ENCODE data around the gene LZTS2. TPM values are rescaled to one million over a fixed set of nuclear protein-coding genes. Genes with fewer than 3 reads are reported as not detected.
A peak's percentile ranks its signal among the peaks of the same experiment; 100 is the strongest.

Gene LZTS2
- total RNA-seq, 1 experiment from 2014 or later = 49.1 TPM

- Histone ChIP-seq H3K36me3 (ENCODE audit: insufficient read depth, low read length, poor library complexity, severe bottlenecking) (no peaks in the 10 kb centered on the region), H3K9me3 (ENCODE audit: low read depth, low read length, poor library complexity, severe bottlenecking) (no peaks in the 10 kb centered on the region), H3K4me1 (ENCODE audit: insufficient read depth, low read length, poor library complexity, severe bottlenecking) (peaks cover 7% of the 10 kb centered on the region), H3K27ac (ENCODE audit: low read depth, low read length, poor library complexity, severe bottlenecking) (no peak overlapping the region), H3K4me3 (ENCODE audit: low read depth, low read length, poor library complexity, severe bottlenecking) (no peak overlapping the region), H3K27me3 (replicated peaks; ENCODE audit: insufficient read depth, low read depth, low read length, poor library complexity) (no peaks in the 10 kb centered on the region)
- TF ChIP-seq CTCF (conservative IDR thresholded peaks at IDR 0.05; ENCODE audit: low read depth, low read length) = peak; percentile 92
- no peak for TF ChIP-seq EZH2 (IDR thresholded peaks at IDR 0.05; ENCODE audit: borderline replicate concordance, low read depth, low read length, poor library complexity, severe bottlenecking)
- intact Hi-C loops (cut with micrococcal nuclease; ENCODE audit: unreplicated experiment) = loop anchor here (1.0 kb wide), 1 partner anchor 45 kb away; the partner anchor contains the start of gene SEMA4G
- no TSS peak for BruUV-seq (replicated peaks)
- POLR2A ChIA-PET (ENCODE audit: low non-redundant PET) = interaction anchor here (0.6 kb wide), 1 partner anchor 188 kb away, joined by 3 read pairs; no protein-coding TSS in a partner anchor
- CTCF ChIA-PET = interaction anchor here (0.5 to 2.2 kb wide), 20 partner anchors 10 to 1182 kb away, joined by 3 to 23 read pairs (median 4); partner anchors contain the start of genes LZTS2, PDZD7, SEMA4G and SFXN3
- DNase-seq (ENCODE audit: low spot score) = peak; percentile 83
These were observed 14.7 kb downstream of the LZTS2 start for GRCh38 chr10:101014230-101014884.

DNA sequence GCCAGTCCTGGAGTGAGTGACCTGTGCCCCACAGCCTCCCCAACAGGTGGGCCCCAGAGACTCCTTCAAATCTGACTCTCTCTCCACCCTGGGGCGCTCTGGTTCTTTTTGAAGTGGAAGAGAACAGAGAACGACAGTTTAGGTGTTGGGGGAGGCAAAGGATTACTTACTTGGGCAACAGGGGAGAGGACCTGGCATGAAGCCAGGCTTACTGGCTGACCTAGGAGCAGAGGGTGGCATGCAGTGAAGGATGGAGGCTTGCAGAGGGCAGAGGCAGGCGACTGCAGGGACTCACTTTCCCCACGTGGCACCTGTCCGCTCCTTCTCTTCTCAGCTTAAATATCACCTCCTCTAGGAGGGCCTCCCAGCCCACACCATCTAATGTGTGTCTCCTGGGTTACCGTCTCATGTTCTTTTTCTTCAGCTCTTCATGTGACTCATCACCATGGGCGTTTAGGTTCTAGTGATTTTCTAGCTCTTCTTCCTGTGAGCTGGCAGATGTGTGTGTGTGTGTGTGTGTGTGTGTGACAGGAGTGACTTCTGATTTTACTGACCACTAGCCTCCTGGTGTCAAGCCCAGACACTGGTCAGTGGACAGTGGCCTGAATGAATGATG lies 15.5 kb downstream of the LZTS2 start:
- ChIA-PET POLR2A (ENCODE audit: low non-redundant PET) (no interaction called here), CTCF (interaction anchor here (0.5 to 2.2 kb wide), 17 partner anchors 10 to 453 kb away, joined by 3 to 23 read pairs (median 4); partner anchors contain the start of genes LZTS2, PDZD7 and SFXN3)
- Histone ChIP-seq H3K27me3 (replicated peaks; ENCODE audit: insufficient read depth, low read depth, low read length, poor library complexity) (no peaks in the 10 kb centered on the region), H3K9me3 (ENCODE audit: low read depth, low read length, poor library complexity, severe bottlenecking) (no peaks in the 10 kb centered on the region), H3K36me3 (ENCODE audit: insufficient read depth, low read length, poor library complexity, severe bottlenecking) (no peaks in the 10 kb centered on the region), H3K27ac (ENCODE audit: low read depth, low read length, poor library complexity, severe bottlenecking) (no peak overlapping the region), H3K4me3 (ENCODE audit: low read depth, low read length, poor library complexity, severe bottlenecking) (no peak overlapping the region), H3K4me1 (ENCODE audit: insufficient read depth, low read length, poor library complexity, severe bottlenecking) (peaks cover 7% of the 10 kb centered on the region)
- no peak for TF ChIP-seq CTCF (conservative IDR thresholded peaks at IDR 0.05; ENCODE audit: low read depth, low read length)
- TF ChIP-seq EZH2 (IDR thresholded peaks at IDR 0.05; ENCODE audit: borderline replicate concordance, low read depth, low read length, poor library complexity, severe bottlenecking) = no peak
- no TSS peak for BruUV-seq (replicated peaks)
- intact Hi-C loops (cut with micrococcal nuclease; ENCODE audit: unreplicated experiment) = loop anchor here (1.0 kb wide), 1 partner anchor 46 kb away; the partner anchor contains the start of gene SEMA4G
- peak; percentile 50 for DNase-seq (ENCODE audit: low spot score)

DNA sequence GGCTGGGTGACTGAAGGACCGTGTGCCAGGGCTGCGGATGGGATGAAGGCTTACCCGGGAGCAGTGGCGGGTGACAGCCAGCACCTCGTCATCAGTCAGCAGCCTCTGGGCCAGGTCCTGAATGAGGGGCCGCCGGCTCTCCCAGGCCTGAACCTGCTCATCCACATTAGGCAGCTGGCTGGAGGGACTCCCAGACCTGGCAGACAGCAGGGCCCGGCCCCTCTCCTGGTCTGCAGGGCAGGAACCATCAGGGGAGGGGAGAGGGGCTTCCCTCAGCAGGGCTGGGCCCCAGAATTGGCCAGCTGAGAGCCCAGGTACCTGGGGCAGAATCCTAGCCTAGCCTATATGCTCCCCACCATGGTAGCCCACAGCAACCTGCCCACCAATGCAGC lies 16.0 kb downstream of the LZTS2 start:
- BruUV-seq (replicated peaks) = no TSS peak
- no peak for DNase-seq (ENCODE audit: low spot score)
- Histone ChIP-seq H3K4me3 (ENCODE audit: low read depth, low read length, poor library complexity, severe bottlenecking) (no peak overlapping the region), H3K27ac (ENCODE audit: low read depth, low read length, poor library complexity, severe bottlenecking) (no peak overlapping the region), H3K9me3 (ENCODE audit: low read depth, low read length, poor library complexity, severe bottlenecking) (no peaks in the 10 kb centered on the region), H3K36me3 (ENCODE audit: insufficient read depth, low read length, poor library complexity, severe bottlenecking) (no peaks in the 10 kb centered on the region), H3K4me1 (ENCODE audit: insufficient read depth, low read length, poor library complexity, severe bottlenecking) (peaks cover 7% of the 10 kb centered on the region), H3K27me3 (replicated peaks; ENCODE audit: insufficient read depth, low read depth, low read length, poor library complexity) (no peaks in the 10 kb centered on the region)
- POLR2A ChIA-PET (ENCODE audit: low non-redundant PET) = no interaction called here
- no peak for TF ChIP-seq CTCF (conservative IDR thresholded peaks at IDR 0.05; ENCODE audit: low read depth, low read length)
- TF ChIP-seq EZH2 (IDR thresholded peaks at IDR 0.05; ENCODE audit: borderline replicate concordance, low read depth, low read length, poor library complexity, severe bottlenecking) = no peak
- CTCF ChIA-PET = interaction anchor here (1.0 to 2.2 kb wide), 3 partner anchors 15 to 21 kb away, joined by 3 to 13 read pairs (median 5); partner anchors contain the start of genes PDZD7 and SFXN3
- intact Hi-C loops (cut with micrococcal nuclease; ENCODE audit: unreplicated experiment) = no loop called here
